Peyer's patch (tissue), 4 donors: ENCODE data around the gene POLG2.

Source experiments
- CTCF ChIP-seq, 6 experiments: fragments of 450-650 bp in 4 of 6; fragments of 200-600 bp in 2 of 6; sonication (generic) in 1 of 6; IDR thresholded peaks; one replicate each; pipeline ENCODE4 v1.5.1; 2017 to 2019; ENCODE audit warnings: antibody characterized with exemption in 6 of 6, mild to moderate bottlenecking in 3 of 6, moderate library complexity in 1 of 6
- POLR2A ChIP-seq, 2 donors: fragments of 450-650 bp; IDR thresholded peaks; one replicate each; pipeline ENCODE4 v1.5.1; 2017; ENCODE audit warnings: antibody characterized with exemption in 2 of 2, mild to moderate bottlenecking in 2 of 2, moderate library complexity in 2 of 2

- no peak for TF ChIP-seq POLR2A (IDR thresholded peaks at IDR 0.05)
- no peak for TF ChIP-seq CTCF (IDR thresholded peaks at IDR 0.05)
Measured at GRCh38 chr17:64540118-64540776, 43.4 kb upstream of the POLG2 start.
